BJ (cell line): ENCODE measurements around the gene ADAMTS13. TPM values are rescaled to one million over a fixed set of nuclear protein-coding genes. Genes with fewer than 3 reads are reported as not detected.

Experiments
- CTCF ChIA-PET: fragments of 350-600 bp; formaldehyde crosslinking; extraction: SDS; loops from one replicate; lab custom pipeline; 2021; ENCODE audit warnings: antibody characterized with exemption, inconsistent platforms; lab: Yijun Ruan, JAX
- POLR2A ChIA-PET: fragments of 300-600 bp; sonication (Branson Sonifier 250); formaldehyde crosslinking; extraction: SDS; loops from one replicate; lab custom pipeline; 2021; ENCODE audit warnings: antibody characterized with exemption; lab: Charles Lee
- DNase-seq: peaks from one replicate; pipeline ENCODE4 v3.0.0-alpha.2; 2011; ENCODE audit warnings: low read depth
- H3K27me3 ChIP-seq: 2 replicates; pipeline ENCODE4 v1.6.0; 2011; ENCODE audit warnings: low read length; ENCODE audit not compliant: control insufficient read depth, insufficient read depth
- H3K36me3 ChIP-seq: 2 replicates; pipeline ENCODE4 v1.5.1; 2011; ENCODE audit warnings: low read length; ENCODE audit not compliant: control insufficient read depth, insufficient read depth
- H3K4me3 ChIP-seq: 2 replicates; pipeline ENCODE4 v1.5.1; 2011; ENCODE audit warnings: low read depth, mild to moderate bottlenecking, control low read depth, low read length
- CTCF ChIP-seq: IDR thresholded peaks from 2 replicates; pipeline ENCODE4 v1.5.1; 2011; ENCODE audit warnings: low read depth, mild to moderate bottlenecking, control low read depth, inconsistent platforms, low read length, moderate library complexity; ENCODE audit not compliant: insufficient read depth
- polyA plus RNA-seq: library from polyadenylated mRNA; depleted of rRNA; stranded (reverse); fragments of >200 nt; gene quantifications from 2 replicates; pipeline ENCODE4 v1.2.3, GENCODE V29; 2011

ADAMTS13 gene
- polyA plus RNA-seq, 1 experiment: 2.4 TPM

- Histone ChIP-seq H3K27me3 (no peaks in the 10 kb centered on the region), H3K4me3 (no peak overlapping the region), H3K36me3 (peaks cover 4% of the 10 kb centered on the region)
- CTCF ChIA-PET: interaction anchor here (1.5 to 2.3 kb wide), 3 partner anchors 26 to 36 kb away, joined by 3 to 8 read pairs (median 5); no protein-coding TSS in a partner anchor
- no peak for DNase-seq
- POLR2A ChIA-PET: no interaction called here
- no peak for TF ChIP-seq CTCF
Measured at GRCh38 chr9:133377721-133378216, 44.4 kb upstream of the ADAMTS13 start.

GRCh38 chr9:133378408-133378962 is 43.7 kb upstream of the ADAMTS13 start:
- DNase-seq: no peak
- Histone ChIP-seq H3K27me3 (no peaks in the 10 kb centered on the region), H3K4me3 (no peak overlapping the region), H3K36me3 (no peaks in the 10 kb centered on the region)
- TF ChIP-seq CTCF: no peak
- CTCF ChIA-PET: interaction anchor here (1.2 to 2.3 kb wide), 3 partner anchors 25 to 28 kb away, joined by 3 to 8 read pairs (median 5); no protein-coding TSS in a partner anchor
- POLR2A ChIA-PET: no interaction called here

GRCh38 chr9:133379153-133380086 is 42.7 kb upstream of the ADAMTS13 start:
- no peaks in the 10 kb centered on the region for H3K36me3 ChIP-seq
- no peak for DNase-seq
- no peaks in the 10 kb centered on the region for H3K27me3 ChIP-seq
- H3K4me3 ChIP-seq: no peak overlapping the region
- TF ChIP-seq CTCF: no peak
- ChIA-PET POLR2A (no interaction called here), CTCF (interaction anchor here (1.2 to 1.6 kb wide), 2 partner anchors 17 to 29 kb away, joined by 3 read pairs; no protein-coding TSS in a partner anchor)

GRCh38 chr9:133380734-133381133 is 41.4 kb upstream of the ADAMTS13 start:
- no peak for TF ChIP-seq CTCF
- POLR2A ChIA-PET: interaction anchor here (0.6 kb wide), 1 partner anchor 79 kb away, joined by 3 read pairs; no protein-coding TSS in a partner anchor
- Histone ChIP-seq H3K27me3 (no peaks in the 10 kb centered on the region), H3K4me3 (no peak overlapping the region), H3K36me3 (no peaks in the 10 kb centered on the region)
- CTCF ChIA-PET: interaction anchor here (0.6 to 1.6 kb wide), 2 partner anchors 15 to 71 kb away, joined by 3 read pairs; no protein-coding TSS in a partner anchor
- no peak for DNase-seq

GRCh38 chr9:133382507-133383141 is 39.5 kb upstream of the ADAMTS13 start:
- no peak for TF ChIP-seq CTCF
- Histone ChIP-seq H3K36me3 (no peaks in the 10 kb centered on the region), H3K27me3 (no peaks in the 10 kb centered on the region), H3K4me3 (no peak overlapping the region)
- ChIA-PET POLR2A (no interaction called here), CTCF (no interaction called here)
- DNase-seq: no peak
